T-cell (primary cell): Measurements from ENCODE around the gene TTN. TPM values are rescaled to one million over a fixed set of nuclear protein-coding genes. Genes with fewer than 3 reads are reported as not detected.

Source experiments
- ATAC-seq, 4 experiments: fragments of 200-7000 bp in 3 of 4; fragments of 150-1000 bp in 1 of 4; cut with Tn5 transposase; replicated peaks in 1 of 4; 1 replicate in 3 of 4; 2 replicates in 1 of 4; pipeline ENCODE4 v1.10.0; 2021; ENCODE audit warnings: moderate library complexity in 3 of 4, mild to moderate bottlenecking in 2 of 4, moderate number of reproducible peaks in 1 of 4
- CTCF ChIA-PET, 2 donors: fragments of 300-600 bp; sonication (Branson Sonifier 250); formaldehyde crosslinking; loops; one replicate each; lab custom pipeline; 2022; ENCODE audit warnings: antibody characterized with exemption in 2 of 2; lab: Charles Lee
- POLR2A ChIA-PET, 2 donors: fragments of 300-600 bp; sonication (Branson Sonifier 250); formaldehyde crosslinking; loops; one replicate each; lab custom pipeline; 2022; ENCODE audit warnings: antibody characterized with exemption in 2 of 2; lab: Charles Lee
- DNase-seq, 35 experiments: peaks; one replicate each; pipeline versions ENCODE4 v3.0.0 to v3.0.0-alpha.2; 2013 to 2023
- H3K27ac ChIP-seq: one replicate; pipeline ENCODE4 v1.5.1; 2013; ENCODE audit warnings: low read length
- H3K27me3 ChIP-seq, 2 experiments: replicated peaks in 1 of 2; 1 replicate in 1 of 2; 2 replicates in 1 of 2; pipeline versions ENCODE4 v1.6.1 to v1.7.0; 2013; ENCODE audit warnings: low read length in 1 of 2, mixed read lengths in 1 of 2; ENCODE audit not compliant: control insufficient read depth in 2 of 2, insufficient read depth in 2 of 2; ENCODE audit errors: extremely low read depth in 1 of 2
- H3K36me3 ChIP-seq, 2 donors: 1 replicate in 1 of 2; 2 replicates in 1 of 2; pipeline versions ENCODE4 v1.6.1 to v1.7.0; 2013; ENCODE audit warnings: low read length in 1 of 2; ENCODE audit not compliant: control insufficient read depth in 2 of 2, insufficient read depth in 1 of 2; ENCODE audit errors: extremely low read depth in 1 of 2
- H3K4me1 ChIP-seq, 2 experiments: 1 replicate in 1 of 2; 2 replicates in 1 of 2; pipeline versions ENCODE4 v1.6.1 to v1.7.0; 2013; ENCODE audit warnings: low read length in 2 of 2, mixed read lengths in 1 of 2; ENCODE audit not compliant: insufficient read depth in 2 of 2, control insufficient read depth in 1 of 2; ENCODE audit errors: extremely low read depth in 1 of 2
- H3K4me3 ChIP-seq, 2 donors: 1 replicate in 1 of 2; 2 replicates in 1 of 2; pipeline versions ENCODE4 v1.5.1 to v1.7.0; 2013; ENCODE audit warnings: mild to moderate bottlenecking in 2 of 2, low read length in 1 of 2, moderate library complexity in 1 of 2; ENCODE audit not compliant: control insufficient read depth in 1 of 2; ENCODE audit errors: extremely low read depth in 1 of 2
- H3K9me3 ChIP-seq: 2 replicates; pipeline ENCODE4 v1.7.0; 2013
- H3K27ac Mint-ChIP-seq, 2 donors: one replicate each; pipeline ENCODE4 v1.8.0; 2020 to 2021; ENCODE audit warnings: mild to moderate bottlenecking in 2 of 2, mixed read lengths in 2 of 2
- H3K27me3 Mint-ChIP-seq, 2 donors: one replicate each; pipeline ENCODE4 v1.8.0; 2021 to 2022; ENCODE audit warnings: mixed read lengths in 2 of 2
- H3K36me3 Mint-ChIP-seq: one replicate; pipeline ENCODE4 v1.8.0; 2021; ENCODE audit warnings: mixed read lengths
- H3K4me1 Mint-ChIP-seq, 3 donors: one replicate each; pipeline ENCODE4 v1.8.0; 2020 to 2022; ENCODE audit warnings: mixed read lengths in 3 of 3, mild to moderate bottlenecking in 1 of 3
- H3K4me3 Mint-ChIP-seq, 3 donors: one replicate each; pipeline ENCODE4 v1.8.0; 2020 to 2022; ENCODE audit warnings: mild to moderate bottlenecking in 3 of 3, mixed read lengths in 3 of 3, moderate library complexity in 3 of 3
- H3K9me3 Mint-ChIP-seq, 3 donors: one replicate each; pipeline ENCODE4 v1.8.0; 2020 to 2022; ENCODE audit warnings: mixed read lengths in 3 of 3
- WGBS: methylation state at CpG from one replicate; pipeline ENCODE4 v1.1.5; 2013; ENCODE audit warnings: missing lambda C conversion rate; ENCODE audit not compliant: insufficient coverage; 5-methylcytosine and 5-hydroxymethylcytosine counted together
- total RNA-seq, 35 experiments: library from RNA in 6 of 35; stranded (reverse) in 6 of 35; fragments of 120-200 nt in 1 of 35; gene quantifications; one replicate each; pipeline versions ENCODE4 v1.2.1 to v1.2.4 and lab custom pipeline; 2013 to 2026

Gene TTN
- total RNA-seq, 5 donors from 2014 or later (not counting 1 experiment from before 2014, with no cell fraction given), result 14.3 to 49.2 (median 15.7) TPM

- no peak overlapping the region for H3K27ac Mint-ChIP-seq
- 100% methylated on average over 1 of the region's 2 CpGs for WGBS
- CTCF ChIA-PET, result no interaction called here
- H3K36me3 ChIP-seq, result peaks cover 19 to 40% of the 10 kb centered on the region in 2 donors
- no peak overlapping the region for H3K4me3 ChIP-seq
- no peaks in the 10 kb centered on the region for H3K9me3 ChIP-seq
- peaks cover 0 to 3% (median 0%) of the 10 kb centered on the region in 3 donors for H3K9me3 Mint-ChIP-seq
- peaks cover 92% of the 10 kb centered on the region for H3K36me3 Mint-ChIP-seq
- POLR2A ChIA-PET, result no interaction called here
- no peak overlapping the region for H3K27ac ChIP-seq
- H3K4me1 Mint-ChIP-seq, result no peaks in the 10 kb centered on the region
- no peaks in the 10 kb centered on the region for H3K4me1 ChIP-seq
- no peaks in the 10 kb centered on the region for H3K27me3 ChIP-seq
- no peak overlapping the region for H3K4me3 Mint-ChIP-seq
- no peak for ATAC-seq
- DNase-seq, result no peak
- H3K27me3 Mint-ChIP-seq, result no peaks in the 10 kb centered on the region
Observed at GRCh38 chr2:178589335-178589734, 217.9 kb downstream of the TTN start.

GRCh38 chr2:178584666-178585065 is 222.6 kb downstream of the TTN start:
- 100% methylated on average over 1 of the region's 10 CpGs for WGBS
- DNase-seq (no peak), ATAC-seq (no peak)
- Histone ChIP-seq H3K27me3 (no peaks in the 10 kb centered on the region), H3K4me1 (no peaks in the 10 kb centered on the region), H3K9me3 (no peaks in the 10 kb centered on the region), H3K36me3 (peaks cover 10 to 29% of the 10 kb centered on the region in 2 donors), H3K4me3 (no peak overlapping the region), H3K27ac (no peak overlapping the region)
- Mint-ChIP-seq H3K27ac (no peak overlapping the region), H3K4me3 (no peak overlapping the region), H3K9me3 (no peaks in the 10 kb centered on the region), H3K27me3 (no peaks in the 10 kb centered on the region), H3K4me1 (no peaks in the 10 kb centered on the region), H3K36me3 (peaks cover 85% of the 10 kb centered on the region)
- POLR2A ChIA-PET, result no interaction called here
- CTCF ChIA-PET, result no interaction called here

- peaks cover 4% of the 10 kb centered on the region for H3K9me3 ChIP-seq
- H3K4me3 Mint-ChIP-seq, result no peak overlapping the region
- ATAC-seq (no peak), DNase-seq (no peak)
- 100% methylated on average over 2 of the region's 3 CpGs for WGBS
- H3K4me1 ChIP-seq, result no peaks in the 10 kb centered on the region
- no peak overlapping the region for H3K27ac Mint-ChIP-seq
- H3K27ac ChIP-seq, result no peak overlapping the region
- no peaks in the 10 kb centered on the region for H3K27me3 Mint-ChIP-seq
- no peaks in the 10 kb centered on the region for H3K4me1 Mint-ChIP-seq
- no peak overlapping the region for H3K4me3 ChIP-seq
- H3K9me3 Mint-ChIP-seq, result peaks cover 0 to 3% (median 2%) of the 10 kb centered on the region in 3 donors
- H3K36me3 Mint-ChIP-seq, result peaks cover 86% of the 10 kb centered on the region
- ChIA-PET CTCF (no interaction called here), POLR2A (no interaction called here)
- peaks cover 16 to 45% of the 10 kb centered on the region in 2 donors for H3K36me3 ChIP-seq
- H3K27me3 ChIP-seq, result no peaks in the 10 kb centered on the region
Observed at GRCh38 chr2:178579006-178579405, 228.2 kb downstream of the TTN start.

GRCh38 chr2:178574789-178575188 is 232.4 kb downstream of the TTN start:
- Mint-ChIP-seq H3K9me3 (peaks cover 6 to 14% (median 10%) of the 10 kb centered on the region in 3 donors), H3K36me3 (peaks cover 95% of the 10 kb centered on the region), H3K27ac (no peak overlapping the region), H3K27me3 (no peaks in the 10 kb centered on the region), H3K4me3 (no peak overlapping the region), H3K4me1 (no peaks in the 10 kb centered on the region)
- WGBS, result 96% methylated on average over 5 of the region's 7 CpGs
- H3K9me3 ChIP-seq, result peaks cover 16% of the 10 kb centered on the region
- H3K36me3 ChIP-seq, result peaks cover 10 to 57% of the 10 kb centered on the region in 2 donors
- H3K27ac ChIP-seq, result no peak overlapping the region
- H3K4me1 ChIP-seq, result no peaks in the 10 kb centered on the region
- CTCF ChIA-PET, result no interaction called here
- H3K27me3 ChIP-seq, result no peaks in the 10 kb centered on the region
- no peak overlapping the region for H3K4me3 ChIP-seq
- POLR2A ChIA-PET, result no interaction called here
- DNase-seq, result no peak
- ATAC-seq, result no peak

- H3K27ac Mint-ChIP-seq, result no peak overlapping the region
- CTCF ChIA-PET, result no interaction called here
- H3K36me3 Mint-ChIP-seq, result peaks cover 94% of the 10 kb centered on the region
- Histone ChIP-seq H3K36me3 (peaks cover 2 to 25% of the 10 kb centered on the region in 2 donors), H3K9me3 (peaks cover 41% of the 10 kb centered on the region), H3K4me1 (no peaks in the 10 kb centered on the region), H3K27ac (no peak overlapping the region), H3K27me3 (no peaks in the 10 kb centered on the region), H3K4me3 (no peak overlapping the region)
- peaks cover 18 to 46% (median 46%) of the 10 kb centered on the region in 3 donors for H3K9me3 Mint-ChIP-seq
- no peaks in the 10 kb centered on the region for H3K4me1 Mint-ChIP-seq
- H3K27me3 Mint-ChIP-seq, result no peaks in the 10 kb centered on the region
- WGBS, result no CpG with 5 or more reads among the region's 4 CpGs
- no peak overlapping the region for H3K4me3 Mint-ChIP-seq
- DNase-seq, result no peak
- POLR2A ChIA-PET, result no interaction called here
- ATAC-seq, result no peak
Observed at GRCh38 chr2:178568227-178568626, 239.0 kb downstream of the TTN start.

- H3K4me3 ChIP-seq, result no peak overlapping the region
- Mint-ChIP-seq H3K4me1 (no peaks in the 10 kb centered on the region), H3K9me3 (peaks cover 0 to 3% (median under 1%) of the 10 kb centered on the region in 3 donors), H3K27ac (no peak overlapping the region), H3K36me3 (peaks cover 84% of the 10 kb centered on the region), H3K4me3 (no peak overlapping the region), H3K27me3 (no peaks in the 10 kb centered on the region)
- ATAC-seq (no peak), DNase-seq (no peak)
- ChIA-PET CTCF (no interaction called here), POLR2A (no interaction called here)
- H3K36me3 ChIP-seq, result peaks cover 24 to 34% of the 10 kb centered on the region in 2 donors
- no peaks in the 10 kb centered on the region for H3K9me3 ChIP-seq
- H3K27me3 ChIP-seq, result no peaks in the 10 kb centered on the region
- no CpG with 5 or more reads among the region's 2 CpGs for WGBS
- H3K4me1 ChIP-seq, result no peaks in the 10 kb centered on the region
- no peak overlapping the region for H3K27ac ChIP-seq
Observed at GRCh38 chr2:178553047-178553446, 254.2 kb downstream of the TTN start.

- no peak overlapping the region for H3K27ac Mint-ChIP-seq
Observed at GRCh38 chr2:178550352-178550751, 256.9 kb downstream of the TTN start.

More at GRCh38 chr2:178550352-178550751, 256.9 kb downstream of the TTN start:
- DNase-seq, result no peak
- Histone ChIP-seq H3K4me1 (no peaks in the 10 kb centered on the region), H3K4me3 (no peak overlapping the region), H3K27me3 (no peaks in the 10 kb centered on the region), H3K9me3 (peaks cover 2% of the 10 kb centered on the region), H3K36me3 (peaks cover 22 to 46% of the 10 kb centered on the region in 2 donors), H3K27ac (no peak overlapping the region)
- CTCF ChIA-PET, result no interaction called here
- Mint-ChIP-seq H3K36me3 (peaks cover 86% of the 10 kb centered on the region), H3K27me3 (no peaks in the 10 kb centered on the region), H3K4me3 (no peak overlapping the region), H3K9me3 (peaks cover 0 to 3% (median 0%) of the 10 kb centered on the region in 3 donors), H3K4me1 (no peaks in the 10 kb centered on the region)
- WGBS, result no CpG with 5 or more reads among the region's 2 CpGs
- POLR2A ChIA-PET, result no interaction called here
- no peak for ATAC-seq
